Measurements from ENCODE around the gene LRRC61. TPM values are rescaled to one million over a fixed set of nuclear protein-coding genes. Genes with fewer than 3 reads are reported as not detected.
"Not testable (repeated sequence)": the region's sequence is repeated elsewhere in the genome, so short reads cannot be mapped to it uniquely, and the experiment has no call there.

LRRC61 gene
- total RNA-seq (ENCODE audit: low replicate concordance): 13.0 and 17.7 TPM in 2 replicates
- long read RNA-seq, partial matches to known transcripts: 0 of 5 reads
- long read RNA-seq, other reads (novel, unspliced or antisense): 2 of 5 reads

- H3K4me1 Mint-ChIP-seq (ENCODE audit: unreplicated experiment): peaks cover 25% of the 10 kb centered on the region
- H3K4me3 Mint-ChIP-seq: peak within 1 kb of the TSS; percentile 97
- TF ChIP-seq, protein P1, sequence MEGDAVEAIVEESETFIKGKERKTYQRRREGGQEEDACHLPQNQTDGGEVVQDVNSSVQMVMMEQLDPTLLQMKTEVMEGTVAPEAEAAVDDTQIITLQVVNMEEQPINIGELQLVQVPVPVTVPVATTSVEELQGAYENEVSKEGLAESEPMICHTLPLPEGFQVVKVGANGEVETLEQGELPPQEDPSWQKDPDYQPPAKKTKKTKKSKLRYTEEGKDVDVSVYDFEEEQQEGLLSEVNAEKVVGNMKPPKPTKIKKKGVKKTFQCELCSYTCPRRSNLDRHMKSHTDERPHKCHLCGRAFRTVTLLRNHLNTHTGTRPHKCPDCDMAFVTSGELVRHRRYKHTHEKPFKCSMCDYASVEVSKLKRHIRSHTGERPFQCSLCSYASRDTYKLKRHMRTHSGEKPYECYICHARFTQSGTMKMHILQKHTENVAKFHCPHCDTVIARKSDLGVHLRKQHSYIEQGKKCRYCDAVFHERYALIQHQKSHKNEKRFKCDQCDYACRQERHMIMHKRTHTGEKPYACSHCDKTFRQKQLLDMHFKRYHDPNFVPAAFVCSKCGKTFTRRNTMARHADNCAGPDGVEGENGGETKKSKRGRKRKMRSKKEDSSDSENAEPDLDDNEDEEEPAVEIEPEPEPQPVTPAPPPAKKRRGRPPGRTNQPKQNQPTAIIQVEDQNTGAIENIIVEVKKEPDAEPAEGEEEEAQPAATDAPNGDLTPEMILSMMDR (conservative IDR thresholded peaks at IDR 0.05): peak; percentile 45
- H3K27ac Mint-ChIP-seq: peak within 1 kb of the TSS; percentile 96
- H3K9me3 Mint-ChIP-seq: no peaks in the 10 kb centered on the region
- H3K36me3 Mint-ChIP-seq: peaks cover 12% of the 10 kb centered on the region
- peak; percentile 73 for DNase-seq (ENCODE audit: extremely low spot score, unreplicated experiment)
- H3K27me3 Mint-ChIP-seq: no peaks in the 10 kb centered on the region
These were observed at the start of gene LRRC61, which contains the start of gene ACTR3C for GRCh38 chr7:150322833-150323681. TSS of gene LRRC61 (plus strand) at chr7:150323355. CDS start at chr7:150336862, 13,507 bp downstream. TSS of gene ACTR3C (minus strand) at chr7:150323545. CDS start at chr7:150295296, 28,249 bp downstream.

DNA sequence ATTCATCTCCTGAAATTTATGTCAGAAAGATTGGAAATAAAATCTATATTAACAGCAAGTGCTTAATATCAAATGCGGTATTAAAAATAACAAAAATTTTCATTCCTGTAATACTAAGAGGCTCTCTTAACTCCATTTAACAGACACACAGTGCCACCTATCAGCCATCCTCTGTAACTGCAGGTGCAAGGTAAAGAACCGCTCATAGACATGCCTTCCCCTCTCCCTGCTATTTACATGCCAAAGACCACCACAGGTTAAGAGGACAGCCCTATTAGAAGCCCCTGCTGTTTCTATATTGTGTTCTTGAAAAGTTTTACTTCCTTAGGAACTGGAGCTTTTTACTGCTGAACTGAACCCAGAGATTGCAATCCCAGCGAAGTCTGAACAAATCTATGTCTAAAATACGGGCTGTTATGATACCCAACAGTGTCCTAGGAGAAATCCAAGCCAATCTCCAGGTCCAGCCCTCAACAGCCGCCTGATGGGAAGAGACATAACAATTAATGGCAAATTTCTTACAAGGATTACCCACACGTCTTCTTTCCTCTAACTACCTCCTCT lies 46.9 kb upstream of the LRRC61 start:
- not testable (repeated sequence) for DNase-seq (ENCODE audit: extremely low spot score, unreplicated experiment); H3K36me3 Mint-ChIP-seq; H3K9me3 Mint-ChIP-seq; H3K4me3 Mint-ChIP-seq; H3K4me1 Mint-ChIP-seq (ENCODE audit: unreplicated experiment)
- Mint-ChIP-seq H3K27ac (peak overlapping the region; percentile 25), H3K27me3 (peaks cover 10% of the 10 kb centered on the region)
- TF ChIP-seq, protein P1 (conservative IDR thresholded peaks at IDR 0.05): peak; percentile 90

DNA sequence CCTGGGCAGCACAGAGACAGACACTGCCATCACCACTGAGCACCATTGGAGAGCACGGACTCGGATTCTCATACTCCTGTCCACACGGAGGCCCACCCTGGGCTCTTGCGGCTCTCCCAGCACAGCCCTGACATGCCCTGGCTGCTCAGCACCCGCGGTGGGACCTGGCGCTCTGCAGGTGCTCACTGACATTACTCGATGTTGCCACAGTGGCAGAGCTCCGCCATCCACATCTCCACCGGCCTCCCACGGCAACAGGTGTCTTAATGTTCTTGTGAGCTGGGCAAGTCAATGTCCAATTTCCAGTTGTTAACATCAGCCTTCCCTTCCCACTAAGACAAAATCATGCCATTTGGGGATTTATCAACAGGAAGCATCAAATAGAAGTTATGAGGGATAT lies 44.8 kb upstream of the LRRC61 start:
- DNase-seq (ENCODE audit: extremely low spot score, unreplicated experiment): not testable (repeated sequence)

DNA sequence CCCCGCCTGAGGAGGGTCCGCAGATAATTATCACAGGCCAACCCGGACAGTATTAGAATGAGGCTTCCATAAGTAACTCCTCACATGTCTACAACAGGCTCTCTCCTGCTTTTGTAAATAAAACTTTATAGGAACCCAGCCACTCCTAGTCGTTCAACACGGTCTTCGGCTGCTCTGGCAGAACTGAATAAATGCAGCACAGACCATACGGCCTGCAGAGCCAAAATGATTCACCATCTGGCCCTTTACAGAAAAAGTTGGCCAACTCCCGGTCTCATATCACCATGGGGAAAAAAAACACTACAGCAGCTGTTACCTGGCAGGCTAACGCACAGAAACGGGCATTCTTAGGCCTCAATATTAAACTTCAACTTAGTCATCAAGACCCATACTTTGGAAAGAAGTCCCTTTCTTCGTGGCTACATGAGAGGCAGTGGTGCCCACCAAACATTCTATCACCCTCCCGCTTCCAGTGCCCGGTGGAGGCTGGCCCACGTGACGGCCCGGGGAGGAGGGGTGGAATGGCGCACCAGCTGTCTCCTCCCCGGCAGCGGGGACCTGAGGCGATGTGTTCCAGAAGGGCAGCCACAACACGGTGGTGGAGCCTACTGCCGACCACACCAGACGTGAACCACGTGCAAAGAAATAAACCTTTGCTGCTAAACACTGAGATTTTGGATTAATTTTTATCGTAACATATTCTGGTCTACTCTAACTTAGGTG lies 41.3 kb upstream of the LRRC61 start:
- H3K4me3 Mint-ChIP-seq; H3K36me3 Mint-ChIP-seq; H3K27ac Mint-ChIP-seq; DNase-seq (ENCODE audit: extremely low spot score, unreplicated experiment); H3K9me3 Mint-ChIP-seq; H3K4me1 Mint-ChIP-seq (ENCODE audit: unreplicated experiment); H3K27me3 Mint-ChIP-seq: not testable (repeated sequence)

More for the DNA sequence above, 44.8 kb upstream of the LRRC61 start:
- H3K27ac Mint-ChIP-seq; H3K4me1 Mint-ChIP-seq (ENCODE audit: unreplicated experiment); H3K4me3 Mint-ChIP-seq; H3K36me3 Mint-ChIP-seq; H3K9me3 Mint-ChIP-seq: not testable (repeated sequence)
- H3K27me3 Mint-ChIP-seq: peaks cover 10% of the 10 kb centered on the region

GRCh38 chr7:150283111-150283510 lies 40.0 kb upstream of the LRRC61 start:
- not testable (repeated sequence) for H3K4me3 Mint-ChIP-seq; DNase-seq (ENCODE audit: extremely low spot score, unreplicated experiment); H3K36me3 Mint-ChIP-seq; H3K9me3 Mint-ChIP-seq; H3K27me3 Mint-ChIP-seq; H3K4me1 Mint-ChIP-seq (ENCODE audit: unreplicated experiment); H3K27ac Mint-ChIP-seq

DNA sequence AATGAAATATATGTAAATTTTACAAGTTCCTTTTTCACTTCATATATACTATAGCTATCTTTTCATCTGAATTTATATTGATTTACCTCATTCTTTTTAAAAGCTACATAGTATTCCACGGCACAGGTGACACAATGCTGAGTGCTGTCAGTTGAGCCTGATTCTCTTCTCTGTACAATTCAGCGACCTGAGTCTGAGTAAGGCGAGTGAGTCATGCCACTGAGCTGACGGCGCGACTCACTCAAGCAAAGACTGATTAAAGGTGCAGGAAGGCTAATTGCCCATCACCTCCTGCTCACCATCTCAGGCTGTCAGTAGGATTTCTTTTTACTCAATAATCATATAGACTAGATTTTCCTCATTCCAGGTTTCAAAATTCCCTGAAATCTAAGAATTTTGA lies 39.5 kb upstream of the LRRC61 start:
- H3K27ac Mint-ChIP-seq; H3K27me3 Mint-ChIP-seq; H3K9me3 Mint-ChIP-seq; DNase-seq (ENCODE audit: extremely low spot score, unreplicated experiment); H3K36me3 Mint-ChIP-seq; H3K4me3 Mint-ChIP-seq; H3K4me1 Mint-ChIP-seq (ENCODE audit: unreplicated experiment): not testable (repeated sequence)

DNA sequence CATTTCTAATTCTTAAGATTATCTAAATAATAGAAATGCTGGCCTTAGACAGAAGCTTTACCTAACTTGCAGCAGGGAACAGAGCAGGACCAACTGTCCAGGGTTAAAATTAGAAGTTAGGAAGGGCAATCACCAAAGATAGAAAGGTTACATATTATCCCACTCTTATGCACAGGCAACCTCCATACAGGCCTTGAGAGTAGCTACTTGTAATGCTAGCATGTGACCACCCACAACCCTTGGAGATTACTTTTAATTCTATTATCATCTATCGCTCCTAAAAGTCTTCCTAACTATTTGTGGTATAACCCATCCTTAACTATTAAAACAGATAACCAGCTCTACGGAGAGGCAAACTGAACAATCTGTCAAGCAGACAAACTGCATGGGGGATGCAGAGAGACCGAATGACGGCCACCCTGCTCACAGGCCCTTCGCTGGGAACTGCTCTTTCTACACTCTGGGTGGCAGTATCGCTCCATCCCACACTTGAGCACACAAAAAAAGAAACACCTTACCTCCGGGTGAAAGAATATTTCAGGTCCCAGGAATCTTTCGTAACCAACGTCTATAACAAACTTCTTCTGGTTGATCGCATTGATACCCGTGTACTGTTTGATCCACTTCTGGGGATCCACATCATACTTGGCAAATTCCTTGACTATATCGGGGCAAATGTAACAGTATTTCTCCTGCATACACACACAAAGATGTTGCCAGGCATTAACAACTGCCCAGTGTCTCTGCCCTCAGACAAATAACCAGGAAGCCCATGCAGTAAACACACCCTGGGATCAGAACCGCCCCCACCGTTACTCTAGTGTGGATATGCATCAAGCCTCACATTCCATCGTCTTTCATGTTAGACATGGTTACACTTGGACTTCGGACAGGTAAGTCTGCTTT lies 37.1 kb upstream of the LRRC61 start:
- not testable (repeated sequence) for H3K27me3 Mint-ChIP-seq; H3K9me3 Mint-ChIP-seq; H3K4me3 Mint-ChIP-seq; H3K36me3 Mint-ChIP-seq; H3K4me1 Mint-ChIP-seq (ENCODE audit: unreplicated experiment); DNase-seq (ENCODE audit: extremely low spot score, unreplicated experiment)
- TF ChIP-seq, protein P1 (conservative IDR thresholded peaks at IDR 0.05): peak; percentile 81
- peak overlapping the region; percentile 28 for H3K27ac Mint-ChIP-seq

GRCh38 chr7:150287815-150288214 lies 35.3 kb upstream of the LRRC61 start:
- H3K27ac Mint-ChIP-seq; H3K4me1 Mint-ChIP-seq (ENCODE audit: unreplicated experiment); H3K9me3 Mint-ChIP-seq; H3K36me3 Mint-ChIP-seq; H3K27me3 Mint-ChIP-seq; DNase-seq (ENCODE audit: extremely low spot score, unreplicated experiment); H3K4me3 Mint-ChIP-seq: not testable (repeated sequence)

- H3K4me3 Mint-ChIP-seq; H3K4me1 Mint-ChIP-seq (ENCODE audit: unreplicated experiment); H3K9me3 Mint-ChIP-seq; DNase-seq (ENCODE audit: extremely low spot score, unreplicated experiment); H3K27ac Mint-ChIP-seq; H3K36me3 Mint-ChIP-seq; H3K27me3 Mint-ChIP-seq: not testable (repeated sequence)
These were observed 34.3 kb upstream of the LRRC61 start for GRCh38 chr7:150288816-150289215.
